ENCODE data around the gene FAM222B. TPM values are rescaled to one million over a fixed set of nuclear protein-coding genes. Genes with fewer than 3 reads are reported as not detected.
A peak's percentile ranks its signal among the peaks of the same experiment; 100 is the strongest.
"Not testable (repeated sequence)": the region's sequence is repeated elsewhere in the genome, so short reads cannot be mapped to it uniquely, and the experiment has no call there.

The FAM222B gene
- total and polyA plus RNA-seq, 2 experiments from 2014 or later, result 63.7 to 78.5 TPM

GRCh38 chr17:28725166-28725659 is 117.4 kb downstream of the FAM222B start:
- Histone ChIP-seq H3K27ac (ENCODE audit: low read depth) (peak overlapping the region; percentile 95), H3K27me3 (ENCODE audit: insufficient read depth) (no peaks in the 10 kb centered on the region), H3K9me2 (ENCODE audit: insufficient read depth) (no peaks in the 10 kb centered on the region), H3K36me3 (ENCODE audit: insufficient read depth) (peaks cover 39% of the 10 kb centered on the region), H3K4me1 (ENCODE audit: insufficient read depth) (peaks cover 39% of the 10 kb centered on the region), H3F3A (replicated peaks; ENCODE audit: low read depth) (peaks cover 65% of the 10 kb centered on the region), H3K4me3 (peak overlapping the region; percentile 98), H3K4me2 (peak overlapping the region; percentile 98), H4K20me1 (replicated peaks; ENCODE audit: insufficient read depth) (peaks cover 33% of the 10 kb centered on the region), H2AFZ (no peak overlapping the region), H3K79me2 (replicated peaks; ENCODE audit: insufficient read depth) (peaks cover 33% of the 10 kb centered on the region)
- Mint-ChIP-seq H3K27ac (peak overlapping the region; percentile 99), H3K9me3 (peaks cover 7% of the 10 kb centered on the region), H3K4me1 (peaks cover 50% of the 10 kb centered on the region), H3K4me3 (peak overlapping the region; percentile 89), H3K27me3 (ENCODE audit: insufficient read depth, low read depth, poor library complexity) (peaks cover 39% of the 10 kb centered on the region), H3K36me3 (ENCODE audit: low read depth) (peaks cover 53% of the 10 kb centered on the region)
- DNase-seq (ENCODE audit: low spot score) (peak; percentile 34), ATAC-seq (no peak)
- TF ChIP-seq POLR2AphosphoS5 (IDR thresholded peaks at IDR 0.05; ENCODE audit: low read depth), result peak; percentile 53; the same call in 1 of the 2 replicates
- TF ChIP-seq STAT1 (IDR thresholded peaks at IDR 0.05; ENCODE audit: unreplicated experiment), result no peak
- peak; percentile 13 for TF ChIP-seq REST (IDR thresholded peaks at IDR 0.05; ENCODE audit: unreplicated experiment)

GRCh38 chr17:28724500-28725165 is 118.0 kb downstream of the FAM222B start:
- H3K4me1 Mint-ChIP-seq, result peaks cover 47% of the 10 kb centered on the region
- peak overlapping the region; percentile 89 for H3K4me3 Mint-ChIP-seq
- peaks cover 44% of the 10 kb centered on the region for H3K27me3 Mint-ChIP-seq (ENCODE audit: insufficient read depth, low read depth, poor library complexity)
- H3K4me3 ChIP-seq, result peak overlapping the region; percentile 98
- no peaks in the 10 kb centered on the region for H3K27me3 ChIP-seq (ENCODE audit: insufficient read depth)
- H3K4me1 ChIP-seq (ENCODE audit: insufficient read depth), result peaks cover 39% of the 10 kb centered on the region
- peak overlapping the region; percentile 98 for H3K4me2 ChIP-seq
- H3K27ac Mint-ChIP-seq, result peak overlapping the region; percentile 99
- H3K9me3 Mint-ChIP-seq, result peaks cover 7% of the 10 kb centered on the region
- H3F3A ChIP-seq (replicated peaks; ENCODE audit: low read depth), result peaks cover 65% of the 10 kb centered on the region
- peaks cover 58% of the 10 kb centered on the region for H3K36me3 Mint-ChIP-seq (ENCODE audit: low read depth)
- no peaks in the 10 kb centered on the region for H3K9me2 ChIP-seq (ENCODE audit: insufficient read depth)
- H4K20me1 ChIP-seq (replicated peaks; ENCODE audit: insufficient read depth), result peaks cover 33% of the 10 kb centered on the region
- peaks cover 39% of the 10 kb centered on the region for H3K36me3 ChIP-seq (ENCODE audit: insufficient read depth)
- DNase-seq (ENCODE audit: low spot score) (peak; percentile 41), ATAC-seq (no peak)
- peak overlapping the region; percentile 95 for H3K27ac ChIP-seq (ENCODE audit: low read depth)
- peaks cover 35% of the 10 kb centered on the region for H3K79me2 ChIP-seq (replicated peaks; ENCODE audit: insufficient read depth)
- H2AFZ ChIP-seq, result no peak overlapping the region
- TF ChIP-seq POLR2AphosphoS5 (IDR thresholded peaks at IDR 0.05; ENCODE audit: low read depth) (peak; percentile 40), ZNF462 (CRISPR knock-in tag; IDR thresholded peaks at IDR 0.05) (no peak)

- H3K4me3 Mint-ChIP-seq, result peak overlapping the region; percentile 89
- peaks cover 39% of the 10 kb centered on the region for H3K4me1 ChIP-seq (ENCODE audit: insufficient read depth)
These were observed 118.6 kb downstream of the FAM222B start for GRCh38 chr17:28723836-28724499.

More at GRCh38 chr17:28723836-28724499, 118.6 kb downstream of the FAM222B start:
- H3K27me3 Mint-ChIP-seq (ENCODE audit: insufficient read depth, low read depth, poor library complexity), result peaks cover 45% of the 10 kb centered on the region
- peaks cover 33% of the 10 kb centered on the region for H4K20me1 ChIP-seq (replicated peaks; ENCODE audit: insufficient read depth)
- H3K36me3 ChIP-seq (ENCODE audit: insufficient read depth), result peaks cover 39% of the 10 kb centered on the region
- not testable (repeated sequence) for H3K9me2 ChIP-seq (ENCODE audit: insufficient read depth); H2AFZ ChIP-seq; DNase-seq (ENCODE audit: low spot score); H3K9me3 Mint-ChIP-seq; ATAC-seq; H3K27me3 ChIP-seq (ENCODE audit: insufficient read depth)
- peak overlapping the region; percentile 37; the same call in 1 of the 2 replicates for H3K27ac Mint-ChIP-seq
- H3K27ac ChIP-seq (ENCODE audit: low read depth), result peak overlapping the region; percentile 95
- peaks cover 58% of the 10 kb centered on the region for H3K36me3 Mint-ChIP-seq (ENCODE audit: low read depth)
- H3F3A ChIP-seq (replicated peaks; ENCODE audit: low read depth), result peaks cover 65% of the 10 kb centered on the region
- H3K4me2 ChIP-seq, result peak overlapping the region; percentile 98
- H3K79me2 ChIP-seq (replicated peaks; ENCODE audit: insufficient read depth), result peaks cover 35% of the 10 kb centered on the region
- peak overlapping the region; percentile 98 for H3K4me3 ChIP-seq
- peaks cover 48% of the 10 kb centered on the region for H3K4me1 Mint-ChIP-seq
